Measurements from ENCODE around the gene NEO1.
"Not testable (repeated sequence)": the region's sequence is repeated elsewhere in the genome, so short reads cannot be mapped to it uniquely, and the experiment has no call there.

The NEO1 gene

GRCh38 chr15:73190189-73190601 is 137.9 kb downstream of the NEO1 start:
- no peak for TF ChIP-seq CTCF (IDR thresholded peaks at IDR 0.05; ENCODE audit: control insufficient read depth, insufficient read depth, low read depth, low read length, missing control alignments)
- peak; percentile 7 for DNase-seq (ENCODE audit: low read depth)
- H3K4me3 ChIP-seq (ENCODE audit: control insufficient read depth, low read depth, low read length), result no peak overlapping the region

GRCh38 chr15:73195166-73195565 is 142.9 kb downstream of the NEO1 start:
- no peak for DNase-seq (ENCODE audit: low read depth)
- no peak overlapping the region for H3K4me3 ChIP-seq (ENCODE audit: control insufficient read depth, low read depth, low read length)
- no peak for TF ChIP-seq CTCF (IDR thresholded peaks at IDR 0.05; ENCODE audit: control insufficient read depth, insufficient read depth, low read depth, low read length, missing control alignments)

GRCh38 chr15:73196113-73196512 is 143.8 kb downstream of the NEO1 start:
- no peak for DNase-seq (ENCODE audit: low read depth)

GRCh38 chr15:73200339-73200738 is 148.1 kb downstream of the NEO1 start:
- DNase-seq (ENCODE audit: low read depth), result no peak
- H3K4me3 ChIP-seq (ENCODE audit: control insufficient read depth, low read depth, low read length), result no peak overlapping the region
- TF ChIP-seq CTCF (IDR thresholded peaks at IDR 0.05; ENCODE audit: control insufficient read depth, insufficient read depth, low read depth, low read length, missing control alignments), result no peak

More at GRCh38 chr15:73196113-73196512, 143.8 kb downstream of the NEO1 start:
- TF ChIP-seq CTCF (IDR thresholded peaks at IDR 0.05; ENCODE audit: control insufficient read depth, insufficient read depth, low read depth, low read length, missing control alignments), result no peak
- H3K4me3 ChIP-seq (ENCODE audit: control insufficient read depth, low read depth, low read length), result no peak overlapping the region

GRCh38 chr15:73210630-73211029 is 158.4 kb downstream of the NEO1 start:
- H3K4me3 ChIP-seq (ENCODE audit: control insufficient read depth, low read depth, low read length), result no peak overlapping the region
- TF ChIP-seq CTCF (IDR thresholded peaks at IDR 0.05; ENCODE audit: control insufficient read depth, insufficient read depth, low read depth, low read length, missing control alignments), result no peak
- no peak for DNase-seq (ENCODE audit: low read depth)

GRCh38 chr15:73212424-73212823 is 160.2 kb downstream of the NEO1 start:
- no peak for DNase-seq (ENCODE audit: low read depth)
- TF ChIP-seq CTCF (IDR thresholded peaks at IDR 0.05; ENCODE audit: control insufficient read depth, insufficient read depth, low read depth, low read length, missing control alignments), result no peak
- H3K4me3 ChIP-seq (ENCODE audit: control insufficient read depth, low read depth, low read length), result no peak overlapping the region

- H3K4me3 ChIP-seq (ENCODE audit: control insufficient read depth, low read depth, low read length), result not testable (repeated sequence)
Observed at GRCh38 chr15:73221450-73221849, 169.2 kb downstream of the NEO1 start.

More at GRCh38 chr15:73221450-73221849, 169.2 kb downstream of the NEO1 start:
- not testable (repeated sequence) for DNase-seq (ENCODE audit: low read depth)
